Measurements from ENCODE around the gene PSMD13.
A peak's percentile ranks its signal among the peaks of the same experiment; 100 is the strongest.
"Not testable (repeated sequence)": the region's sequence is repeated elsewhere in the genome, so short reads cannot be mapped to it uniquely, and the experiment has no call there.

Gene PSMD13

GRCh38 chr11:236774-237767 lies at the start of gene PSMD13:
PSMD13 (plus strand) TSS chr11:236976; CDS start chr11:237050, 74 bp downstream.
- DNase-seq, result peak; percentile 89

- DNase-seq, result peak; percentile 30
These were observed 47.5 kb upstream of the PSMD13 start for GRCh38 chr11:189200-189783.

GRCh38 chr11:189843-190311 lies 46.9 kb upstream of the PSMD13 start:
- peak; percentile 58 for DNase-seq

DNA sequence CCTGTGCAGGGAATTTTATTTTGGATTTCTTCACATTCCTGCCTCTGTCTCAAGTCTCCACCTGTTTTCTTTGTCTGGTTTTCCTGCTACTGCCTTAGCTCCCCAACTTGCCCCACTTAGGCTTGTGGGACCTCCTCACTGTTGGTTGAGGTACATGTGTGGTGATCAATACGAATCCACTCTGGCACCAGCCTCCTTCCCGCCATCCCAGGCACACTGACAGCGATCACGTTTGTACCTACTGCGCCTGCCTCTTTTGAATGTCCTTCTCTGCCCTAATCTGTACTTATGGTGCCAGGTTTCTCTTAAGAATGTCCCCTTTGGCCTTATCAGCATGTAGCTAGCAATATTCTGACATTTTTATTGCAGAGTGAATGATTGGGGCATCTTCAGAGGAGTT lies 46.2 kb upstream of the PSMD13 start:
- DNase-seq, result not testable (repeated sequence)

DNA sequence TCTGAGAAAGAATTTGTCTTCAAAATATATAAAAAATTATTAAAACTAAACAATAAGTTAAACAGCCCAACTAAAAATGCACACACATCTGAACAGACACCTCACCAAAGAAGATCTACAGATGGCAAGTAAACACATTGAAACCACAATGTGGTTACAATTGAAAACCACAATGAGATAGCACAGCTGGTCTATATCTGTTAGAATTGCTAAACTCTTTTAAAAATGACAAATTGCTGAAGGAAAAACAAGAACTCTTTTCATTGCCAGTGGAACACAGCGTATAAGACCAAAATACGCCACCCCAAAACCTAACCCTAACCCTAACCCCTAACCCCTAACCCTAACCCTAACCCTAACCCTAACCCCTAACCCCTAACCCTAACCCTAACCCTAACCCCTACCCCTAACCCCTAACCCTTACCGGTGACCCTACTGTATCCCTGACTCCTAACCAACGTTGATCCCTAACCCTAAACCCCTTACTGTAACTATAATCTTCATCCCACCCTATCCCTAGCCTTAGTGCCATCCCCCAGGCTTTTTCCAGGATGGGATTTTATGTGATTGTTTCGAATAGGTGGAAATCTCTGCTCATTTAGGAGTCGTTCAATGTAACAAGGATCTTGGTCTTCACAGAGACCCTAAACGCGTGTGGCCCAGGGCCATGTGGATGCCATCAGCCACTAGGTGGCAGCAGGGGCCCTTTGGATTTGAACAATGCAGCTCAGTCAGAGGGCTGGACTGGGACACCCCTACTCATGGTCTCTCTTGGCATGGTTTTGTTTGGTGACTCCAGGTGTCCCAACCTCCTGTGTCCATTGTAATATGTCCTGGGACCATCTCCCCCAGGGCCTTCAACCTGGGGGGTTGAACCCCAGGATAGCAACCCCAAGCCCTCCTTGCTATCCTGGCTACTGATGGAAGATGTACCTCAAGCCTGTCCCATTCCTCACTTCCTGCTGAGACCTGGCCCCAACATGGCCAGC lies 45.0 kb upstream of the PSMD13 start:
- DNase-seq, result peak; percentile 40

GRCh38 chr11:192674-193128 lies 44.1 kb upstream of the PSMD13 start, which contains the start of gene SCGB1C1:
SCGB1C1 (plus strand) TSS chr11:193078; CDS start chr11:193100, 22 bp downstream.
- DNase-seq, result not testable (repeated sequence)

DNA sequence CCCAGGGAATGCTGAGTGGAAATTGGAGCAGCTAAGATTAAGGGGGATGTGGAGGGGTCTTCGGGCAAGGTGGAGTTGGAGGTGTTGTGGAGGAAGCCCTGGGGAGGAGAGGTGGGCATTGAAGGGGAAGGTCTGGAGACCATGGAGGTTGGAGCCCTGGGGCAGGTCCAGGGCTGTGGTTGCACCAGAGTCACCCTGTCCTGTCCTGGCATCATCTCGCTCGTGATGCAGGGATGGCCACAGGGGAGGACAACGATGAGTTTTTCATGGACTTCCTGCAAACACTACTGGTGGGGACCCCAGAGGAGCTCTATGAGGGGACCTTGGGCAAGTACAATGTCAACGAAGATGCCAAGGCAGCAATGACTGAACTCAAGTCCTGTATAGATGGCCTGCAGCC lies 43.3 kb upstream of the PSMD13 start:
- DNase-seq, result not testable (repeated sequence)

DNA sequence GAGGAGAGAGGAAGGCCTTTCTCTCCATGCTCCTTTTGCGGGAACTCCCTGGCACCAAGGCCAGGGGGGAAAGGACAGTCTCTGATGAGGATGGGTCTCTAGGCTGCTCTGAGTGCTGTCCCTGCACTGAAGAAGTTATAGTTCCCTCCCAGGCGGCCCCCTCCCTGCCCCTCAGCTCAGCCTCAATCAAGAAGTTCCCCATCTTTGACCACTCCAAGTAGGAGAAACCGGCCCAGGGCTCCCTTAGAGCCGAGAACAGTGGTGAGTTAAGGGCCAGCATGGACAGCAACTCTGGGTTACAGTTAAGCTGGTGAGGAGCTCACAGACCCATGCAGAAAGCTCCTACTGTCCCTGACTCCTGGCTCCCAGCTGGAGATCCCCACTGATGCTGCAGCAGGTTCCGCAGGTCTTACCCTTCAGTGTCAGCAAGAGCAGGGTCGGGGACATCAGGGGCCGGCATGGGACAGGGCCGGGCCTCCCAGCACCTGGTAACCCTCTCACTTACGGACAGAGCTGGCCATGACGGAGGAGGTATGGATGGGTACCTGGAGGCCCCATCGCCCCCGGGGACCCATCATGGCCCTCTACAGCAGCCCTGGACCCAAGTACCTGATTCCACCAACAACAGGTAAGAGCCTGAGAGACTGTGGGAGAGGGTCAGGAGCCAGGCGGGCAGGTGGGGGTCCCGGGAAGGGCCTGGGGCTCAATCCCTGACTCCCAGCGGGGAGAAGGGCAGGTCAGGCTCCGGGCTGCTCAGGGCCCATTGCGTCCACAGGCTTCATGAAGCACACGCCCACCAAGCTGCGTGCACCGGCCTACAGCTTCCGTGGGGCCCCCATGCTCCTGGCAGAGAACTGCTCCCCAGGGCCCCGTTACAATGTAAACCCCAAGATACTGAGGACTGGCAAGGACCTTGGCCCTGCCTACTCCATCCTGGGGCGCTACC lies 39.7 kb upstream of the PSMD13 start:
- no peak for DNase-seq

GRCh38 chr11:197741-198235 lies 39.0 kb upstream of the PSMD13 start:
- DNase-seq, result no peak

DNA sequence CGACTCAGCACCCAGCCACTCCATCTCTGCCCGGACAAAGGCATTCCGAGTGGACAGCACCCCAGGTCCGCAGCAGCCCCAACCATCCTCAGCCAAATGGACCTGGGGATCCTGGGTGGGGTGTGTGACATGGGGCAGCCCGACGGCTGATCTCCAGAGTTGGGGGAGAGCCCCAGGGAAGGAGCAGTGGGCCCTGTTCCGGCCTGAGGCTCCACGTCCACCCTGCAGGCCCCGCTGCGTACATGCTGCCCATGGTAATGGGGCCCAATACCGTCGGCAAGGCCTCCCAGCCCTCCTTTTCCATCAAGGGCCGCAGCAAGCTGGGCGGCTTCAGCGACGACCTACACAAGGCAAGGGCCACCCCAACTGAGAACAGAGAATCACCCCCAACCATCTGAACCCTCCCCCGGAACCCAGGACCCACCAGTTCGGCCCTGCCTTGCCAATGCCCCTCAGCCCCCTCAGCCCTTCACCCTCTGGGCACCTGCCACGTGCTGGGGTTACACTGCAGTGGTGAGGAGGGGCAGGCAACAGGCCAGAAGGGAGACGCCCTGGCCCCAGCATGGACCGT lies 38.5 kb upstream of the PSMD13 start:
- DNase-seq, result no peak

GRCh38 chr11:199004-199581 lies 37.7 kb upstream of the PSMD13 start:
- peak; percentile 20 for DNase-seq

- DNase-seq, result peak; percentile 27
These were observed 37.0 kb upstream of the PSMD13 start for GRCh38 chr11:199782-200181.

- peak; percentile 14 for DNase-seq
These were observed 36.4 kb upstream of the PSMD13 start for GRCh38 chr11:200224-201003.

GRCh38 chr11:201966-202365 lies 34.8 kb upstream of the PSMD13 start:
- peak; percentile 22 for DNase-seq

- peak; percentile 25 for DNase-seq
These were observed 34.3 kb upstream of the PSMD13 start for GRCh38 chr11:202490-202889.

GRCh38 chr11:203056-203944 lies 33.5 kb upstream of the PSMD13 start:
- no peak for DNase-seq

GRCh38 chr11:203945-204586 lies 32.7 kb upstream of the PSMD13 start:
- no peak for DNase-seq

GRCh38 chr11:204587-205109 lies 32.1 kb upstream of the PSMD13 start:
- DNase-seq, result peak; percentile 21
